GM19438 (cell line): ENCODE measurements around the gene OSTN.
"Not testable (repeated sequence)": the region's sequence is repeated elsewhere in the genome, so short reads cannot be mapped to it uniquely, and the experiment has no call there.

Experiments used
- ATAC-seq: cut with Tn5 transposase; IDR thresholded peaks from one replicate; pipeline ENCODE4 v1.9.1; 2021; ENCODE audit warnings: low read depth; ENCODE audit not compliant: unreplicated experiment

Gene OSTN

DNA sequence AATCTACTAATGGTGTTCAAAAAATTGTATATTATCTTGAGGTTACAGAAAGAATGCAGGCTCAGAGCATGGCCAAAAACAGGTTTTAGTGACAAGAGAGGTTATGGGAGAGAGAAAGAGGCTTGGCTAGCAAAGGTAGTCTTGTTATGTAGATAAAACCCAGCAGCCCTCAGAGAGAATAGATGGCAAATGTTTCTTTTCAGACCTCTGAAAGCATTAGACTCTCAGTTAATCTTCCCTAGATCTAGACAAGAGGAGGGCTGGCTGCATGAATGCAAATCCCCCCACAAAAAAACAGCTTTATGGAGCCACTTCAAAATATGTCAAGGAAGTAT, 62.2 kb downstream of the OSTN start:
- no peak for ATAC-seq

DNA sequence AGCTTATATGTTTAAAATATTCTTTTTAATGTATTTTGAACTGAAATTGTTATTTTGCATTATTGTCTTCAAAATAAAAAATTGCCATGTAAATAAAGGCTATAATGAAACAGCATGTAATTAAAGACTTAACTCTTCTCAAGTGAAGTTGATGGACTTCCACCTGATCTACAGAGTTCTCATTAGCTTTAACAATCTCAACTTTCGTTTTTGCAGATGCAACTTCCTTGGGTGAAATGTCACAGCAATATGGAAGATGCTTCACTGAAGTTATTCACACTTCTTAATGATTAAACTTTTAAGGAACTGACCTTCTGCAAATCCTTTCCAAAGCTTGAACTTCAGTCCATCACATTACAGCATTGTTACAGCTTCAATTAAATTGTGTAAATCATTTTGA, 63.6 kb downstream of the OSTN start:
- ATAC-seq: peak; percentile 31

DNA sequence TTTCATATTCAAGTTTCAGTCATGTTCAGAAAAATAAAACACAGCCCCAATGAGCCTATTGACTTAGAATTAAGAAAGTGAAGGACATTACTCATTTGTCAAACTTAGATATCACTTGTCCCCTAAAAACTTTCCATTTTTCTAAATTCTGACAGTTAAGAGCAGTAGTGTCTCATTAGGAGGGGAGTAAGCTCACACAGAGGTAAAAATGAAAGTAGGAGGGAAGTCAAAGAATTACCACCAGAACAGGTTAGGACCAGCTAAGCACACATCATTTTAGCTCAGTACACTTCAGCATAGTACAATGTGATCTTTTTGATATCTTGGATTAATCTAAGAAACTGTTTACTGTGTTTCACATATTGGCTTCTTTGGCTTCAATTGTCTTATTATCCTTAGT, 64.3 kb downstream of the OSTN start:
- peak; percentile 83 for ATAC-seq

- ATAC-seq: no peak
Measured at GRCh38 chr3:191263850-191264249, 64.8 kb downstream of the OSTN start.

DNA sequence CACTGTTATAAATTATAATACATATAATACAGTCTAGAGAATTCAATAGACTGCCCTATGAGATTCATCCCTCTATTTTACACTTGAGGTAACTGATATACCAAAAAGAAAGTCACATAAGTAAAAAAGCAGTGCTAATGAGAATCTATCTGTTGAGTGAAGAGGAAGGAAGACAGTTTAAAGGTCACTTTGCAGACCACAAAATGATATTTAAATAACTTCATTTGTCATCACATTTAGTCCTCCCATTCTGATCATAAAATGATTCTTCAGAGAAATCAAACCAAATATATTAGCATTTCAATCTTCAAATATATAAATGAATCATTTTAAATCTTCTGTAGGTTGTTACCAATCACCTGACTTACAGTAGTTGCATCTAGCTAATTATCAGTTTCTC, 69.7 kb downstream of the OSTN start:
- no peak for ATAC-seq

DNA sequence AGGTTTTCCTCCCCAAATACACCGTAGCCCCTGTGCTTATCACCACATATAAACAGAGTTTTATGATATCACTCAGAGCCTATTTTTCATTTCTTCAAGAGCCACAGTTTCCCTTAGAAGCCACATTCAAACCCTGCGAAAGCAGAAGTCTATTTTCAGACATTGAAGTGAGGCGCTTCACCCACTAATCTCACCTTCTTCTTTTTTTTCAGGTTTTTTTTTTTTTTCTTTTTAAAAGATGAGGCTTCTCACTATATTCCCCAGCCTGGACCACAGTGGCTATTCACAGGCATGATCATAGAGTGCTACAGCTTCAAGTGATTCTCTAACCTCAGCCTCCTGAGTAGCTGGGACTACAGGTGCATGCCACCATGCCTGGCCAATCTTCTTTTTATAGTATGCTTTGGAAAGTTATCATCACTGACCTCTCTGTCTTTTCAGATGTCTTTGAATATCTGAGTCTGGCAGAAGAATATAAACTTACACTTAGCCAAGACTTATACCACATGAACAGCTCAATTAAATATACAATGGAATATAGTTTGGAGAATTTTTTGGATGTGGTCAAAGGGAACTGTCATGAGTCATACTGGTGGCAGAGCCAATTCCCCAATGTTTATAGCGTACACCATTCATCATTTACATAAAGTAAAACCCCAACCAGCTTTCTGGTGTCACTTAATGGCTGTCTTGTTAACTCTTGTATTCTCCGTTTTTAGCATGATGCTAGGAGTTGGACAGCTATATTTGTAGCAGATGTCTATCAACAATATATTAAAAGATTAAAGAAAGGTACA, 70.4 kb downstream of the OSTN start:
- peak; percentile 67 for ATAC-seq

- not testable (repeated sequence) for ATAC-seq
Measured at GRCh38 chr3:191275244-191275643, 76.2 kb downstream of the OSTN start.

DNA sequence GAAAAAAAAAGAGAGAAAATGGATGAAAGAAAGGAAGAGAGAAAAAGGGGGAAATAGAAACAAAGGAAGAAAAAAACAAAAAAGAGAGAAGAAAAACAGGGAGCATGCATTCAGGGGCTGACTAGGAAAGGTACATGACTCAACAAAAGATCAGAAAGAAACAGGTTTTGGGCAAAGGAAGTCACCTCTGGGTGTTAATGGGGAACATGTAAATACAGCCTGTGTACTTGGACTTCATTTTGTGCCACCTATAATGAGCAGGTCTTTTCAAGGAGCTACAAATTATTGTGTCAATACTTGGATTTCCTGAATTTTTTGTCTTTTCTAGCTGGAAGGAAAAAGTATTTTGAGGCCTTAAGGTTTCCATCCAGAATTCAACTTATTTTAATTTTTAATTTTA, 76.7 kb downstream of the OSTN start:
- no peak for ATAC-seq

GRCh38 chr3:191280111-191280510, 81.1 kb downstream of the OSTN start:
- no peak for ATAC-seq

DNA sequence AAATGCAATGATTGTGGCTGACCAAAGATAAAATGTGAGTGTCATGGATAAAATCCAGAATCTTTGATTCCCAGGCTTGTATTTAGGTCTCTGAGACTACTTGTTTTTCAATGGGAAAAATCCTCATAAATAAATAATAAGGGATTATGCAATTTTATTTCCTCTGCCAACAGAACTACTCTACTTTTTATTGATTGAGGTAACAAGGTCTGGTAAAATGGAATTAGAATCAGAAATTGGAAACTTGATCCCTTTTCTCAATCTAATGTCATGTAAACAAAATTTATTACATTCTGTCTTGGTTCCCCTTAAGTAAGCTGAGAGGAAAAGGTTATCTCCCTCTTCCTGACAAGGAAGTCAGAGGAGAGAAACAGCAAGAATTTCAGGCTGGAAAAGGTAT, 81.8 kb downstream of the OSTN start:
- ATAC-seq: no peak

DNA sequence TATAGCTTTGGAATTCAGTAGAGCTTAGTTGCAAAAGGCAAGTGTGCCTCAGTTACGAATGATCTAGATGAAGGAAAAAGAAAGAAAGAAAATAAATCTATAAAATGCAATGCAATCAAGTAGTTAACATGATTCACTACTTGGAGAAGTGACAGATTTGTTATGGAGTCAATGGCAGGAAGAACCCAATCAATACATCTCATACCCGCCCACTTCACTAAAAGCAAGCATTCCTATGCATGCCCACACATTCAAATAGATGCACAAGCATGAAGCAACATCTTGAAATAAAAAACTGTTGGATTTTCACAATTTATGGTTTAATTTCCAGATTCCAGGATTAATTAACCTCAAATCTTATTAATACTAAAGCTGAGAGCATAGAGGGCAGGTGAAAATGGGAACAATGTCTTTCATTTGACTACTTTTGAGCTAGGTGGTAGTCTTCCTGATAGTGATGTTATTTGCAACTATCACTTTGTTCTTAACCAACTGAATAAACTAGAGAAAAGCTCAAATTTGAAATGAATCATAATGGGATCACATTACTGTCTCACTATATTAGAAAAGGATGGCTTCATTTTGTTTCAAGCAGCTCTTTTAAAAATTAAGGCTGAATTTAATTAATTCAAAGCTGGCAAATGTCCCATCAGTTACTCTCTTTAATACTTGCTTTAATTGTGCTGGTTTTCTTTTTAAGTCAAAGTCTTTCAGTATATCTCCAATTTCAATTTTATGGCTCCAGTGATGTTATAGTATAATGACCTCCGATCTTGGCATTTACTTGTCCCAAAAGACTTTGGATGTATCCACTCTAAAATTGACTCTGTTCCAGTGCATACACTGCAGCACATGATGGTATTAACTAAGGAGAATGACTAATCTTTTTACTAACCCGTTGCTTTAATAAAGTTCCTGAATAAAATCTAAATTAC, 83.5 kb downstream of the OSTN start:
- no peak for ATAC-seq

DNA sequence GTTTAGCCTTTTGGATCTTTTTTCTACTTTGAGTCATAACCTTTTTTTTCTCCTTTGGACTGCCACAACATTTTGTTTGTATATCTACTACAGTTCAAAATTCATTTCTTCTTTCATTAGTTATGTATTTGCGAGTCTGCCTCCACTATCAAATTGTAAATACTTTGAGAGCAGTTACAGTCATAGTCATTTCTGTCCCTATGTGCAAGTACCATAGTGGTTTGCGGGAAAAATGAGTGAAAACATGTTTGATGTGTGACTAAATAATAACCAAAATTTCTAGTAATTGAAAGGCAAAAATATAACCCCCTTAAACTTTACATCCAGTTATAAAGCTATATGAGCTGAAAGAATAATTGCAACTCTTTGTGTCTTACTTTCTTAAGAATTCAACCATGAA, 84.4 kb downstream of the OSTN start:
- ATAC-seq: no peak

GRCh38 chr3:191290311-191291025, 91.4 kb downstream of the OSTN start:
- peak; percentile 81 for ATAC-seq

DNA sequence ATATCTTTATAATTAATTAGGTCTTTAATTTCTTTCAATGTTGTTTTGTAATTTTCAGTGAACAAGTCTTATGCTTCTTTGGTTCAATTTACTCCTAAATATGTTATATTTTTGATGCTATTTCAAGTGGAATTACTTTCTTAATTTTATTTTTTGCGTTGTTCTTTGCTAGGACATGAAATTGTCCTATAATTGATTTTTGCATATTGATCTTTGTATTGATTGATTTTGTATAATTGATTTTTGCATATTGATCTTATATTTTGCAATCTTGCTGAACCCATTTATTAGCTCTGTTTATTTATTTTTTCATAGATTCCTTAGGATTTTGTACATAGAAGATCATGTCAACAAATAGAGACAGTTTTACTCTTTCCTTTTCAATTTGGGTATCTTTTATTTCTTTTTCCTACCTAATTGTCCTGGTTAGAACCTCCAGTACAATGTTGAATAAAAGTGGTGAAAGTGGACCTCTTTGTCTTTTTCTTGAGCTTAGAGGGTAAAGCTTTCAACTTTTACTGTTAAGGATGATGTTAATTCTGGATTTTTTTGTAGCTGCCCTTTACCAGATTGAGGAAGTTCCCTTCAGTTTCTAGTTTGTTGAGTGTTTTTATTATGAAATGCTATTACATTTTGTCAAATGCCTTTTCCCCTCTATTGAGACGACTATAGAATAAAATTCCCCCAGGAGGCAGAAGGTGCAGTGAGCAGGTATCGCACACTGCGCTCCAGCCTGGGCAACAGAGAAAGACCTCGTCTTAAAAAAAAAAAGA, 93.4 kb downstream of the OSTN start:
- no peak for ATAC-seq

GRCh38 chr3:191294291-191294690, 95.2 kb downstream of the OSTN start:
- no peak for ATAC-seq

GRCh38 chr3:191296041-191296541, 97.0 kb downstream of the OSTN start:
- peak; percentile 76 for ATAC-seq

DNA sequence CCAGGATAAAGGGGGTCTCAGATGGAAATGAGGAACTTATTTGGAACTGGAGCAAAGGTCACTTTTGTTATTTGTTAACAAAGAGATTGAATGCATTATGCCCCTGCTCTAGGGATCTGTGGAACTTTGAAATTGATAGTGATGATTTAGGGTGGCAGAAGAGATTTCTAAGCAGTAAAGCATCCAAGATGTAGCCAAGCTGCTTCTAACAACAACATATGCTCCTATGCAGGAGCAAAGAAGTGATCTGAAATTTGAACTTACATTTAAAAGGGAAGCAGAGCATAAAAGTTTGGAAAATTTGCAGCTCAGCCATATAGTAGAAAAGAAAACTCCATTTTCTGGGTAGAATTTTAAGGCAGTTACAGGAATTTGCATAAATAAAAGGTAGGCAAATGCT, 99.8 kb downstream of the OSTN start:
- no peak for ATAC-seq

DNA sequence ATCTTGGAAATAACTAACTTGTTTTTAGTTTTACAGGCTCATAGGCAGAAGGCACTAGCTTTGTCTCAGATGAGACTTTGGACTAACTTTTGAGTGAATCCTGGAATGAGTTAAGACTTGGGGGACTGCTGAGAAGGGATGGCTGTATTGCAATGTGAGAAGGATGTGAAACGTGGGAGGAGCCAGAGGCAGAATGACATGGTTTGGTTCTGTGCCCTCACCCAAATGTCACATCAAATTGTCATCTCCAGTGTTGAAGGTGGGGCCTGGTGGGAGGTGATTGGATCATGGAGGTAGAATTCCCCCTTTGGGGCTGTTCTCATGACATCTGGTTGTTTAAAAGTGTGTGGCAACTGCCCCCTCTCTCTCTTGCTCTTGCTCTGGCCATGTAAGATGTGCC, 101.4 kb downstream of the OSTN start:
- no peak for ATAC-seq

- peak; percentile 59 for ATAC-seq
Measured at GRCh38 chr3:191301017-191301416, 102.0 kb downstream of the OSTN start.

DNA sequence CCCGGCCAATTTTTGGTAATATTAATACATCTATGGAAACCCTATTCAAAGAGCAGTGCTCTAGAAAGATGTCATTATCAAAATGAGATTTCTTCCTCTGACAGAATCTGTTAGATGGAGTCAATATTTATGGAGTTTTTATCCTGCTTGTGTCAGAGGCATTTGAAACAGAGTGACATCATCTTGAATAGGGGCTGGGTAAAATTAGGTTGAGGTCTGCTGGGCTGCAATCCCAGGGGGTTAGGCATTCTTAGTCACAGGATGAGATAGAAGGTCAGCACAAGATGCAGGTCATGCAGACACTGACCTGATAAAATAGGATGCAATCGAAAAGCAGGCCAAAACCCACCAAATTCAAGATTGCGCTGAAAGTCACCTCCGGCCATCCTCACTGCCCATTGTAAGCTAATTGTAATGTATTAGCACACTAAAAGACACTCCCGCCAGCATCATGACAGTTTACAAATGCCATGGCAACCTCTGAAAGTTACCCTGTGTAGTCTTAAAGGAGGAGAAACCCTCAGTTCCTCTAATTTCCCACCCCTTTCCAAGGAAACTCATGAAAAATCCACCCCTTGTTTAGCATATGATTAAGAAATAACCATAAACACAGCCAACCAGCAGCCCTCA, 102.9 kb downstream of the OSTN start:
- ATAC-seq: no peak
